ENCODE data around the gene AP5B1.
A peak's percentile ranks its signal among the peaks of the same experiment; 100 is the strongest.

Gene AP5B1

GRCh38 chr11:65791719-65792213 lies 11.0 kb upstream of the AP5B1 start:
- H3K36me3 ChIP-seq (ENCODE audit: control insufficient read depth in 2 of 2, insufficient read depth in 1 of 2, low read length in 2 of 2): no peaks in the 10 kb centered on the region
- no peaks in the 10 kb centered on the region for H3K4me1 ChIP-seq (ENCODE audit: control insufficient read depth, insufficient read depth, low read length)
- TF ChIP-seq ZBTB44 (tag by site-specific recombination; IDR thresholded peaks at IDR 0.05) (no peak), EGR2 (tag by site-specific recombination; IDR thresholded peaks at IDR 0.05; ENCODE audit: low read depth) (peak; percentile 46; the same call in 1 of the 2 replicates), ZFHX2 (tag by site-specific recombination; conservative IDR thresholded peaks at IDR 0.05) (peak; percentile 56)
- H3K9me3 ChIP-seq (ENCODE audit: control insufficient read depth, insufficient read depth, low read depth, low read length): no peaks in the 10 kb centered on the region
- CTCF ChIA-PET: interaction anchor here (1.3 to 2.3 kb wide), 2 partner anchors 12 to 80 kb away, joined by 4 to 14 read pairs; partner anchors contain the start of genes AP5B1 and KAT5
- no peak overlapping the region for H3K4me3 ChIP-seq (ENCODE audit: low read depth, low read length)
- POLR2A ChIA-PET: no interaction called here
- no peak overlapping the region for H3K27ac ChIP-seq (ENCODE audit: extremely low read depth, low read depth, low read length)

GRCh38 chr11:65790902-65791650 lies 10.3 kb upstream of the AP5B1 start:
- Histone ChIP-seq H3K36me3 (ENCODE audit: control insufficient read depth in 2 of 2, insufficient read depth in 1 of 2, low read length in 2 of 2) (no peaks in the 10 kb centered on the region), H3K9me3 (ENCODE audit: control insufficient read depth, insufficient read depth, low read depth, low read length) (no peaks in the 10 kb centered on the region), H3K4me1 (ENCODE audit: control insufficient read depth, insufficient read depth, low read length) (no peaks in the 10 kb centered on the region), H3K4me3 (ENCODE audit: low read depth, low read length) (no peak overlapping the region), H3K27ac (ENCODE audit: extremely low read depth, low read depth, low read length) (no peak overlapping the region)
- ChIA-PET POLR2A (no interaction called here), CTCF (interaction anchor here (1.3 to 2.3 kb wide), 2 partner anchors 11 to 79 kb away, joined by 4 to 14 read pairs; partner anchors contain the start of genes AP5B1 and KAT5)
- TF ChIP-seq PRDM4 (tag by site-specific recombination; IDR thresholded peaks at IDR 0.05): no peak
- TF ChIP-seq ZBTB8A (tag by site-specific recombination; IDR thresholded peaks at IDR 0.05): no peak
- no peak for TF ChIP-seq GLIS1 (tag by site-specific recombination; IDR thresholded peaks at IDR 0.05)
- no peak for TF ChIP-seq AEBP2 (tag by site-specific recombination; IDR thresholded peaks at IDR 0.05; ENCODE audit: borderline replicate concordance)
- TF ChIP-seq ZNF677 (tag by site-specific recombination; IDR thresholded peaks at IDR 0.05): no peak
- TF ChIP-seq ZNF48 (tag by site-specific recombination; IDR thresholded peaks at IDR 0.05): no peak
- TF ChIP-seq TSHZ1 (tag by site-specific recombination; IDR thresholded peaks at IDR 0.05; ENCODE audit: borderline replicate concordance): no peak
- TF ChIP-seq SCRT1 (tag by site-specific recombination; IDR thresholded peaks at IDR 0.05; ENCODE audit: borderline replicate concordance): no peak
- no peak for TF ChIP-seq SP3 (tag by site-specific recombination; IDR thresholded peaks at IDR 0.05)
- no peak for TF ChIP-seq ZEB2 (tag by site-specific recombination; IDR thresholded peaks at IDR 0.05)
- TF ChIP-seq ZNF175 (tag by site-specific recombination; IDR thresholded peaks at IDR 0.05): no peak
- TF ChIP-seq ZNF433 (tag by site-specific recombination; IDR thresholded peaks at IDR 0.05; ENCODE audit: low read depth): no peak
- no peak for TF ChIP-seq MZF1 (tag by site-specific recombination; IDR thresholded peaks at IDR 0.05; ENCODE audit: borderline replicate concordance)
- no peak for TF ChIP-seq ZNF112 (tag by site-specific recombination; IDR thresholded peaks at IDR 0.05)
- TF ChIP-seq ZNF37A (tag by site-specific recombination; IDR thresholded peaks at IDR 0.05): no peak

All from HEK293 (cell line).